CD4-positive, alpha-beta T cell treated with Interleukin-12 subunit alpha and Interleukin-12 subunit beta, for 1 hour (primary cell): ENCODE results near the gene ALDH1A2.
"Not testable (repeated sequence)": the region's sequence is repeated elsewhere in the genome, so short reads cannot be mapped to it uniquely, and the experiment has no call there.

Source experiments
- DNase-seq: peaks from one replicate; pipeline ENCODE4 v3.0.0-alpha.2; 2020

Gene ALDH1A2

GRCh38 chr15:58065445-58066041 is at the start of gene ALDH1A2:
Gene ALDH1A2, minus strand, starts transcription at chr15:58065711. Its CDS starts 61 bp downstream, at chr15:58065650.
- DNase-seq, result no peak

GRCh38 chr15:58114812-58115211 is 49.3 kb upstream of the ALDH1A2 start:
- no peak for DNase-seq

- DNase-seq, result no peak
Measured at GRCh38 chr15:58114388-58114787, 48.9 kb upstream of the ALDH1A2 start.

GRCh38 chr15:58113358-58113757 is 47.8 kb upstream of the ALDH1A2 start:
- not testable (repeated sequence) for DNase-seq

- DNase-seq, result no peak
Measured at GRCh38 chr15:58111718-58112104, 46.2 kb upstream of the ALDH1A2 start.

- DNase-seq, result no peak
Measured at GRCh38 chr15:58110999-58111717, 45.6 kb upstream of the ALDH1A2 start.

- no peak for DNase-seq
Measured at GRCh38 chr15:58109419-58109818, 43.9 kb upstream of the ALDH1A2 start.

- DNase-seq, result no peak
Measured at GRCh38 chr15:58108117-58108516, 42.6 kb upstream of the ALDH1A2 start.

GRCh38 chr15:58103482-58103881 is 38.0 kb upstream of the ALDH1A2 start:
- no peak for DNase-seq

GRCh38 chr15:58096529-58097084 is 31.1 kb upstream of the ALDH1A2 start:
- no peak for DNase-seq

GRCh38 chr15:58095415-58095814 is 29.9 kb upstream of the ALDH1A2 start:
- DNase-seq, result no peak

- DNase-seq, result no peak
Measured at GRCh38 chr15:58087871-58088270, 22.4 kb upstream of the ALDH1A2 start.

GRCh38 chr15:58086491-58086890 is 21.0 kb upstream of the ALDH1A2 start:
- DNase-seq, result no peak

- no peak for DNase-seq
Measured at GRCh38 chr15:58083526-58083925, 18.0 kb upstream of the ALDH1A2 start.

- no peak for DNase-seq
Measured at GRCh38 chr15:58081891-58082290, 16.4 kb upstream of the ALDH1A2 start.

- DNase-seq, result no peak
Measured at GRCh38 chr15:58081456-58081855, 15.9 kb upstream of the ALDH1A2 start.

GRCh38 chr15:58080959-58081358 is 15.4 kb upstream of the ALDH1A2 start:
- not testable (repeated sequence) for DNase-seq

GRCh38 chr15:58080398-58080797 is 14.9 kb upstream of the ALDH1A2 start:
- DNase-seq, result no peak

- DNase-seq, result no peak
Measured at GRCh38 chr15:58078591-58078990, 13.1 kb upstream of the ALDH1A2 start.

- DNase-seq, result no peak
Measured at GRCh38 chr15:58077427-58077826, 11.9 kb upstream of the ALDH1A2 start.

- DNase-seq, result no peak
Measured at GRCh38 chr15:58074452-58074851, 8.9 kb upstream of the ALDH1A2 start.

- peak; percentile 21 for DNase-seq
Measured at GRCh38 chr15:58070801-58071418, 5.4 kb upstream of the ALDH1A2 start.

GRCh38 chr15:58069008-58069407 is 3.5 kb upstream of the ALDH1A2 start:
- DNase-seq, result no peak
